ENCODE data around the gene TRIM63.

The TRIM63 gene

DNA sequence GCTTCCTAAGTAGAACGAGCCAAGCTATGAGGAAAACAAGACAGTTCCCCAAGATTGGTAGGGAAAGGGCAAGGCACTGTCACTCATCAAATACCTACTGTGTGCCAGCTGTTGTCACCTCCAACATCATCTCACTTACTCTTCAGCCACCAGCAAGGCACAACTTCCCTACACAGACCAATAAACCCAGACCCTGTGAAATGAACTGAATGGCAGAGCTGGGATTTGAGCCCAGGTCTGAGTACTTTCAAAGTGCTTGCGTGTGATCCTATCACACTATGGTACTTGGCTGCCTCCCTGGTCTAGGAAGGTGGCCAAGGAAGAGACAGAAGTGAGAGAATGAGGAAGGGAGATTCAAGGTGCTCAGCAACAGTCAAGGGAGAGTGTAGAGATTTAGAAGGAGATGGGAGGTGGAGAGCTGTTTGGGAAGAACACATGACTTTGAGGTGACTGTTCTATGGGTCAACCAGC, 16.7 kb upstream of the TRIM63 start:
- DNase-seq, result no peak

DNA sequence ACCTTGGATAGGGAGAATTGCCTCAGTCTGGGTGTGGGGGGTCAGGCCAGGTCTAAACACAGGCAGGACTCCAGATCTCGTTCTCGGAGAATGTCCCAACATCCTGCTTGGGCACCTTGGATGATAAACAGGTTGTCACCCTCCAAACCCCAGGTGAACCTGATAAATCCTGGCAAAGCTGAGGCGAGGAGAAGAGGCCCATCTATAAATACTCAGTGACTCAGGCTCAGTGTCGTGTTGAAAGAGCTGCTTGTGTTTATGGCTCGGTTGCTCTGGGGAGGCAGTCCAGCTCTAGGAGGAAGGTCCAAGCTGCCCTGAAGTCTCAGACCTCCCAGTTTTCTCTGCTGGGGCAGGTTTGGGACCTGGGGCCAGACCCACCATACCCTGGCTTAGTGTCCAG, 15.8 kb upstream of the TRIM63 start:
- no peak for DNase-seq

DNA sequence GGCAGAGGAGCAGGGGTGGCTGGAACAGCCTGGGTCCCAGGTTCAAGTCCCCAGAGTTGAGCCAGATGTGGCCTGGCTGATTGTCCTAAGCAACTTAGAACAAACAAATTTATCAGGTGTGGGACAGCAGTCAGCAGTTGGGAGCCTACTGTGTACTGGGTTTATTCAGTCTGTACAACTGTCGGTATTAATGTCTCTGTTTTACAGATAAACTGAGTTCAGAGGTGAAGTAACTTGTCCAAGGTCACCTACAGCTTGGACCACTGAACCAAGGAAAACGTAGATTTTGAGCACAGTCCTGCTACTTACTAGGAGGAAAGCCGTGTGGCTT, 14.6 kb upstream of the TRIM63 start:
- DNase-seq, result no peak

DNA sequence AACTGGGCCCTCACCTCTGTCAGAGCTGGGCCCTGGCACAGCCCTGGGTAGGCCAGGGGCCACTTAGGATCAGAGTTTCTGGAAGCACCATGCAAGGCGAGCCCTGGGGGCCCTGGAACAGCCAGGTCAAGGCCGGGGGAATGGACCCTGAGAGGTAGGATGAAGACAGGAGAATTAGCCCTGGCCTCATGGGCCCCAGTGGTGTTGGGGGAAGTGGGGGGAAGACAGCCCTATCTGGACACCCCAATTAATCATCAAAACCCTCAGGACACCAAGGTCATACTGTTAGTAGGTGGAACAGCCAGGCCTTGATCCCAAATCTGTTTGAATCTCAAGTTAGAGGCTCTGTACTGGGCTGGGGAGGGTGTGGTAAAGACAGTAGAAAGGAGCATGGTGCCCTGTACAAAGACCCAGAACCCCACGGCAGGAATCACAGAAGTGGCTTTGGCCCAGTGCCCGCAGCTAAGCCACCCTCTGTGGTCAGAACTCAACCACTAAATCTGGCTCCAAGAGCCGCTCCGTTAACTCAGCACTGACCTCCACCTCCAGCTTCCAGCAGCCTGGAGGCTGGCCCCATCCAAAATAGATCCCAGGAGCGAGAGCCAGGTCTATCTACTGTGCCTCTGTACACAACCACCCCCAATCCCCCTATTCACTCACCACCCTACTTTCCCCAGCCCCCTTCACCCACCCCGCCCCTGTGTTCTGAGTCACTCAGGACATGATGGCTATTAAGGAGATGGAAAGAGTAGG, 14.0 kb upstream of the TRIM63 start:
- no peak for DNase-seq

DNA sequence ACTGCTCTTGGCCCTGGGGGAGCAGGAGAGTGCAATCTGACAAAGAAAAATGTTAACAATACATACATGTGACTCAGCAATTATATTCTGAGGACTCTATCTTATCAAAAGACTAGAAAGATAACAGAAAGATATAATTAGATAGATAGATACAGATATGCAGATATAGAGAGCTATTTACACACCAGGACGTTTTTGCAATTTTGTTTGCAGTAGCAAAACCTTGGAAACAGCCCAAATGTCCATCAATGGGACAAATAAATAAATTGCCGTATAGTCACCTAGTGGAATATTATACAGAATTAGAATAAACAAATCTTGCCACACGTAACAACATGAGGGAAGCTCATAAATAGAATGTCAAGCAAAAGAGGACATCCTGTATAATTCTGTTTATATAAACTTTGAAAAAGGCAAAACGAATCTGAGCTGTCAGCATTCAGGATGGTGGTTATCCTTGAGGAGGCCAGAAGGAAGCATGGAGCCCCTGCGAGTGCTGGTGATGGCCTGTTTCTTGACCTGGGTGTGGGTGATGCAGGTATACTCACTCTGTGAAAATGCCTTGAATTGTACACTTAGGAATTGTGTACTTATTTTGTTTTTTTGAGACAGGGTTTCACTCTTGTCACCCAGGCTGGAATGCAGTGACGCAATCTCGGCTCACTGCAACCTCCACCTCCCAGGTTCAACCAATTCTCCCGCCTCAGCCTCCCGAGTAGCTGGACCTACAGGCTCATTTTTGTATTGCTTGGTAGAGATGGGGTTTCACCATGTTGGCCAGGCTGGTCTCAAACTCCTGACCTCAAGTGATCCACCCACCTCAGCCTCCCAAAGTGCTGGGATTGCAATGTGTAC, 12.8 kb upstream of the TRIM63 start:
- DNase-seq, result no peak

DNA sequence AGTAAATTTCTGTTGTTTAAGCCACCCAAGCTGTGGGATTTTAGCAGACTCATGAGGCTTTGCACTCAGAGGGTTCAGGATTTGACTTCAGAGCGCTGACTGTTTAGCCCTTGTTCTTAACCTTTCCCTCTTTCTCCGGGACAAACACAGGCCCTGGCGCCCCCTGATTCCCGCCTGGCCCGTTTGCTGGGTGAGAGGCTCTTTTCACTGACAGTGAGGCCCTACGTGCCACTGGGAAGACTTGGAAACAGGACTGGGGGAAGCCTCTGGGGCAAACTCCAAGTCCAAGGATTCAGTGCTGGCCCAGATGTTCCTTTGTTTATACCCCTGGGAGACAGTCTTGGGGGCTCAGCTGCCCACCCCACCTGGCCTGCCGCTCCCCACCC, 11.7 kb upstream of the TRIM63 start:
- DNase-seq, result no peak

DNA sequence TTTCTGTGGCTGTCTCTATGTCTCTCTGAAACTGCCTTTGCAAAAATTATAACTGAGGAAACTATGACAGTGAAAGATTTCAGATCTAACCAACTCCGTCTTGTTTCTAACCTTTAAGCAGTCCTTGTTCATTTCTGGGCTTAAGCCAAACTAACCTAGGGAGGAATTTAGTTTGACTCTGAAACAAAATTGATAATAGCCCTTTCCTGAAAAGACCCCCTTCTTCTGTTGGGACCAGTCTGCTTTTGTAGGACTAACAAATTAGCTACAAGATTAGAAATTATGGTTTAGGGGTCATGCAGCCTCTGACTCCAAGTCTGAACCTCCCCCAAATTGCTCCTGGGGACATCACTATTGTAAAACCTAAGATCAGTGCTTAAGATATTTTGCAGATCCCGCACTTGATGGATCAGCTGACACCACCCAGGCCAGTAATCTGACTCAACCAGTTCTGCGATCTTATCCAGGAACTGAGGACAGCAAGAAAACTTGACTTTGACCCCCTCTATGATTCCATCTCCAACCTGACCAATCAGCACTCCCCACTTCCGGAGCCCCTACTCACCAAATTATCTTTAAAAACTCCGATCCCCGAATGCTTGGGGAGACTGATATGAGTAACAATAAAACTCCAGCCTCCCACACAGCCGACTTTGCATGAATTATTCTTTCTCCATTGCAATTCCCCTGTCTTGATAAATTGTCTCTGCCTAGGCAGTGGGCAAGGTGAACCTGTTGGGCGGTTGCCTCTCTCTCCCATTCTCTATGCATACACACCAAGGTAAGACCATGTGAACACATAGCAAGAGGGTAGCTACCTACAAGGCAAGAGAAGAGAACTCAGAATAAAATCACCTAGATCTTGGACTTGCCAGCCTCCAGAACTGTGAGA, 11.1 kb upstream of the TRIM63 start:
- DNase-seq, result no peak

DNA sequence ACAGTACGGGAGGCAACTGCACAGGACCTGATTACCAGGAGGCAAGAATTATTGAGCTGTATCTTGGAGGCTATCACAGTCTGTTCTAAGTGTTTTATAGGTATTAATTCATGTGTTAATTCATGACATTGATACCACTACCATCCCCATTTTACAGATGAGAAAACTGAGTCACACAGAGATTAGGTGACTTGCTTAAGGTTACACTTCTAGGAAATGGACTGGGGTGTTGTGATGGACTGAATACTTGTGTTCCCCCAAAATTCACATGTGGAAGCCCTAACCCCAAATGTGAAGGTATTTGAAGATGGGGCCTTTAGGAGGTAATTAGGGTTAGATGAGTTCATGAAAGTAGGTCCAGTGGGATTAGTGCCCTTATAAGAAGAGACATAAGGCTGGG, 10.1 kb upstream of the TRIM63 start:
- no peak for DNase-seq

DNA sequence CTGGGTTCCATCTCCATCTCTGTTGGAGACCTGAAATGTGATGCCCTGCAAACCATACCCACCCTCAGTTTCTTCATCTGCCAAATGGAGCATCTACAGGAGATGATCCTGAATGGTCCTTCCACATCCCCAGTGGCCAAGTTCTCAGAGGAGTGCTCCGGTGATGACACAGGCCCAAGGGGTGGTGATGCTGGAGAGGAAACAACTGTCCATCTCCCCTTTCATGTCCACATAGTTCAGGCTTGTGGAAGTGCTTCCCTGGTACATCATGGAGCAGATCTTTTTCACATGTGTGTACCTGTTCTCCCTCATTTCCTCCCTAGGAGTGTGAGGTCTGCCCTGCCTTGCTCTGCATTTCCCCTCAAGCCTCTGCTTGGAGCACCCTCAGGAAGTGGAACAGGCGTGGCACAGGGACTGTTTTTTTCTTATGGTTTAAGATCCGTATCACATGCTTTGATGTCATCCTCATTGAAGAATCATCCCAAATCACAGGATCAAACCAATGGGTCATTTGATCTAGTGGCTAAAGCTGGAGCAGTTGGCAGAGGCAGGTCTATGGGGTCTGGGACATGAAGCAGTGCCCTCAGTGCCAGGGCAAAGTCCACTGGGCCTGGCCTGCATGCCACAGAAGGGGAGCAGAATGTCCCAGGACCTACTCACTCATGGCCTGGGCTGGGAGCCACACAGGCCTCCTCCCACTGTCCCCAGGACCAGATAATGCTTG, 8.2 kb upstream of the TRIM63 start:
- no peak for DNase-seq

DNA sequence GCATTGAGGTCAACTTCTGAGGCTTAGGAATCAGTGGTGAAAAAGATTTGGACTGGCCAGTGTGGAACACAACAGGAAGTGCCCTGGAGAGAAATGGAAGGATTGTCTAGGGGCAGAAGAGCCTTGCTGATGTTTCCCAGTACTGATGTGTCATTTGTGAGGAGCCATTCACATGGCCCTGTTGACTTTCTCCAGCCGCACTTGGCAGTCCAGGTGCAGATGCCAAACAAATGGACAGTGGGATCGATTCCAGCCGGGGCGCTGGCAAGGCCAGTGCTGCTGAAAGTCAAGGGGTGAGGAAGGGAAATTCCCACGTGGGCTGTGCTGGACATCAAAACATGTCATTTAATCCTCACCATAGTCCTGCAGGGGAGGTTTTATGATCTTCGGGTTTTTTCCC, 4.9 kb upstream of the TRIM63 start:
- DNase-seq, result no peak

DNA sequence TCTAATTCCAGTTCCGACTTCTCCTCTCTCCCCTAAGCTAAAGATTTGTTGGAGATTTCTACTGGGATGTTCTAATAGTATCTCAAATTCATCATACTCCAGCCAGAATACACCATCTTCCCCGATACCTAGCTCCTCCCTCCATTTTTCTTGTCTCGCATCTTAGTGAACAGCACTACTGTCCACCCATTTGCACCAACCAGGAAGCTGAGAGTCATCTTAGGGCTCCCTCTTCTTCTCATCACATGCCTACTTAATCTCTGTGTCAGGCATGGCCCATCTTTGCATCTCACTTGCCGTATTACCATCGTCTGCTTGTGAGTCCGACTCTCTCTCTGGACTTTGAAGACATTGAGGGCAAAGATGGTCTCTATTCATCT, 3.5 kb upstream of the TRIM63 start:
- DNase-seq, result no peak

DNA sequence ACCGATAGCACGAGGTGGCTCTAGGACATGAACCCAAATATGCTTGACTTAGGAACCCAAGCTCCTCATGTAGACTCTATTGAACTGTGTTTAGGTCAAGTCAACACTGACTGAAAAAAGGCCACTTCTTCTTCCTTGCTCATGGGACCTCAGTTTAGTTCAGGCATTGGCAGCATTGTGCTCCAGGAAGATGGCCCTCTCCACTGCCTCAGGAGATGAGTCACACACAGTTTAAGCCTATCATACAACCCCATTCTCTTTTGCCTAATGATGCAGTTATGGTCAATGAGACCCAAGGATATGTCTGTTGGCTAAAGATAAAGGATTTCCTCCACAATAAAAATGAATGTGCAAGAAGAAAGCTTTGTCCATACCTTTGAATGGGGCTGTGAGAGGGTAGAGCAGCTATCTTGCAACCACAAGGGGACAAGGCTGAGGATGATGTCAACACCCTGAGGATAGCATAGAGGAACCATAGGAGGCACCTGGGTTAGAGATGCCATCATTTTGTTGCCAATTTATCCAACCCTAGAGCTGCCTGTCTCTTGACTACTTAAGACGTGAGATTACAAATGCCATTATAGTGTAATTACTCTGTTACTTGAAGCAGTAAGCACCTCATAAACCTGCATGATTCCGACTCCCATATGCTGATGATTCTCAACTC, 3.0 kb upstream of the TRIM63 start:
- no peak for DNase-seq

DNA sequence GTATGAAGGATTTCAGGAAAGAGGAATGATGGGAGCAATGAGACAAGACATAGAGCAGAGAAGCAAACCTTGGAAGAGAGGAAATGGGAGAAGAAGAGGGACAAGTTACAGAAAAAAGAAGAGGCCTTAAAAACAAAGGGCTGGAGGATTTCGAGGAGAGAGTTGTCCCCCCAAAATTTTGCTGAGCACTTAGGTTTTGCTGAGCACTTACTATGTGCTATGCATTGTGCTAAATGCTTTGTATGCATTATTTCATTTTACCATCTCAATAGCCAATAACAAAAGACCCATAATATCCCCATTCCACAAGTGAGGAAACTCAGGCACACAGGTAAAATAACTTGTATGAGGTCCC, 2.5 kb upstream of the TRIM63 start:
- no peak for DNase-seq

DNA sequence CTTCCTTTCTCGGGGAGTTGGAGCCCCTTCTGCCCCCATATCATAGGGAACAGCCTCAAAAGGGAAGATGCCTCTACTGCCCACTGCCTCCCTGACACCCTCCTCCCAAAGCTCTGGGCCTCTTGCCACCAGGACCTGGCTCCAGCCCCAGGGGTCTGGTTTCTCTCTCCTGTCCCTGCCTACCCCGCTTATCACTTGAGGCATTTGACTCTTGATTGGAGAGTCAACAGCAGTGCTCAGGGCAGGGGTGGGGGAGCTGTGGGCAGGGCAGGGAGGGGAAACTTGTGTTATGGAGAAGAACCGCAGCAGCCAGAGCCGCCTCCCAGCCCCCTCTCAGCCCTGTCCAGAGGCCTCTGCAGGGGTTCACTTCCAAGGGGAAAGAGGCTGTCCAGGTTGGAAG, 573 bp downstream of the TRIM63 start:
- DNase-seq, result no peak

DNA sequence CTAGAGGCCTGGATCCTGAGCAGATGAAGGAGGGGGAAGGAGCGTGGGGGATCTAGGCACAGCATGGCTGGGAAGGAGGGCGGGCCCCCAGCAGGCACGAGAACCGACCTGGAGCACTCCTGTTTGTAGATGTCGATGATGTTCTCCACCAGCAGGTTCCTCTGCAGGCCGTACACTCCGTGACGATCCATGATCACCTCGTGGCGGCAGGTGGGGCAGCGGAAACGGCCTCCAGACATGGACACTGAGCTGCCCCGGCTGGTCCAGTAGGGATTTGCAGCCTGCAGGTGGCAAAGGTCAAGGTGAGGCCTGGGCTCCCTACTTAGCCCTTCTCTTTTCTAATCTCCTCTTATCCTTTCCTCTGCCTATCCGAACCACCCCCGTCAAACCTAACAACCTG, 1.3 kb downstream of the TRIM63 start:
- no peak for DNase-seq

DNA sequence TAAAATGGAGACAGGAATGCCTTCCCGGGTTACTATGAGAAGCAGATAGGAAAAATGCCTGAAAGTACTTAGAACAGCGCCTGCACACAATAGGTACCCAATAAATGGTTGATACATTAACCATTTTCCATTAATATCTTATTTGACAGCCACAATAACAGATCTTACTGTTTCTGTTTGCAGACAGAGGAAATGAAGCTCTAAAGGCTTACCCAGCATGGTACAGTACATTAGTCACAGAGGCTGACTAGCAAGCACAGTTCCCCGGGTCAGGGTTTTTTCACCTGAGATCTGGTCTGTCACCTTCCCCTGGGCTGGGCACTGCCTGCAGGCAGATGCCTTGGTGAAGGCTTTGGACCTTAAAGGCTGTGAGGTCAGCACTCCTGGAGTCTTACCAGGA, 2.9 kb downstream of the TRIM63 start:
- DNase-seq, result no peak

DNA sequence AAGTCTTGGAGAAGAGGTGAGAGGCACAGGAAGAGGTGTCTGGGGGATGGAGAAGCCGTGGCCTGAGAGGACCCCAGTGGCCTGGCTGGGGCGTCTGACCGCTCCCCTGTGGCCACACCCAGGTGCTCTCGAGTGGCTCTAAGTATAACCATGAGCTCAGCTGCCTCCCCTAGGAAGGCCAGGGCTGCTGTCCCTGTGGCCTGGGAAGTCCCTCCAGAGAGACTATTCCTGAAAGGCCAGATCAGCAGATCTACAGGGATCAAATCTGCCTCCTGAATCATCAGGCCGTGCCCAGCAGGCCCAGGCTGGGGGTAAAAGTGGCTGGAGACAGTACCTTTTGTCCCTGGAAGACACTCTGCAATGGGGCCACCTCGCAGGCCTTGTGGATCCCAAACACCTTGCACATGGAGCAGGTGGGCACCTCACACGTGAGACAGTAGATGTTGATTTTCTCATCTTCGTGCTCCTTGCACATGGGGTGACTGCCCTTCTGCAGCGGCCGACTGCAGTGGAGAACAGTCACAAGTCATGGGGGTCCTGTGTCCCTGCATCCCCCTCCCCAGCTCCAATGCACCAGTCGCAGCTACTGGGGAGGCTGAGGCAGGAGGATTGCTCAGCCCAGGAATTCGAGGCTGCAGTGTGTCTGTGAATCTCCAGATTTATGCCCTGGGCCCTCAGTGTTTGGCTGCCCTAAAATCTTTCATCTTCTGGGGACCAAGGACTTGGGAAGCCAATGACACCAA, 6.4 kb downstream of the TRIM63 start:
- no peak for DNase-seq

DNA sequence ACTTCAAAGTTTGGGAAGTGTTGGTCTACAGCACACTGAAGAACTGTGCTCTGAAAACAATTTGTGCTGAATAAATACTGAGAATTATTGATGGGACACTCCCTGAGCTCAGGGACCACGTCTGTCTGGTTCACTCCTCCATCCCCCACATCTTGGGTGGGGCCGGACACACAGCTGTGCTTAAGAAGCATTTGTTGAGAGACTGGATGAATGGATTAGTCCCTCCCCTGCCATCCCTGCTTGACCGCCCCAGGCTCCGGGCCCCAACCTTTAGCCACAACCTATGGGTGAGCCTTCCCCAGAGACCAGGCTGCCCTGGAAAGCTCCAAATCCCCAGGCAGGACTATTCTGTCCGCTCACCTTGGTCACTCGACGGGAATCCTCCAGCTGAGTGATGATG, 7.5 kb downstream of the TRIM63 start:
- no peak for DNase-seq

DNA sequence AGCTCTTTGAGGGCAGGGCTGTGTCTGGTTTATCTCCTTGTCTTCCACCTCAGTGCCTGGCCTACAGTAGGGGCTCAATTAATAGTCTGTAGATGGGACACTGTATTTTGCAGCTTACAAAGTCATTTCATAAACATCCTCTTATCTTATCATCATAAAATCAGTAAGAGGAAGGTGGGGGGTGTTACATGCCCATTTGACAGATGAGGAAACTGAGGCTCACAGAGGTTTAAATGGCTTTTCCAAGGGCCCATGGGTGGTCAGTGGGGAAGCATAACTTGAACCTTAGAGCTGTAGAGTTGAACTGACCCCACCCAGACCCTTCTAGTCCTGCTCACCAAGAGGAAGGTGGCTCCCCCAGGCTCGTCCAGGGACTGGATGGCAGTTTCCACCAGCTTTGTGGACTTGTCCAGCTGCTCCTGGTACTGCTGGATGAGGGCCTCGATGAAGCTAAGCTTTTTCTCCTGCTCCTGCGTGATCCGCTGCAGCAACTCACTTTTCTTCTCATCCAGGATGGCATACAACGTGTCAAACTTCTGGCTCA, 9.3 kb downstream of the TRIM63 start:
- DNase-seq, result no peak

DNA sequence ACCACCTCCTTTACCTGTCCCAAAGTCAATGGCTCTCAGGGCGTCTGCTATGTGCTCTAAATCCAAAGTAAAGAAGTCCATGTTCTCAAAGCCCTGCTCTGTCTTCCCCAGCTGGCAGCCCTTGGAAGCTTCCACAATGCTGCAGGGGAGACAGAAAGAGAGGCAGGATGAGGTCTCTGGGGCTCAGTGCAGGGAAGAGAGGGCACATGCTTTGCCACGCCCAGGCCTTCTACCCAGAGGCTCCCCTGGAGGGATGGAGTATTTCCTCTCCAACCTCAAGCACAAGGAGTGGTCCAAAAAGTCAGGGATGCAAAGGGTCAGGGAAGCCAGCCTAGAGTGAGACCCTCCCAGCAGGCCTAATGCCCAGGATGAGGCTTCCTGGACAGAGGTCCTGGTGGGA, 10.2 kb downstream of the TRIM63 start:
- no peak for DNase-seq

DNA sequence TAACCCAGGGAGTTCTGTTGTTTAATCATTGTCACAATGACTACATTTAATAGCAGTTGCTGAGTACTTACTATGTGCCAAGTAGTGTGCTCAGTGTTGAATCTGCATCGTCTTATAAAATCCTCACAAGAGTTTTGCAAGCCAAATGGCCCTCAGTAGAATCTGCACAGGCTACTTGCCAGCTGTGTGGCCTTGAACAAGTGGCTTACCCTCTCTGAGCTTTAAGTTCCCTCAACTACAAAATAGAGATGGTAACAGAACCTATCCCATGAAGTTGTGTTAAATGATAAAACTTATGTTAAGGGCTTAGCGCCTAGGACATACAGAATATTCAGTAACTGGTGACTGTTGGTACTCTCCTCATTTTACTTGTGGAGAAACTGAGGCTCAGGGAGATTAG, 12.4 kb downstream of the TRIM63 start:
- DNase-seq, result no peak
